NCI-H2029 (cell line): ENCODE data around the gene NEMP2.

Experiments
- DNase-seq: peaks from one replicate; lab custom pipeline; 2025; lab: John Stamatoyannopoulos, UW

The NEMP2 gene, protein sequence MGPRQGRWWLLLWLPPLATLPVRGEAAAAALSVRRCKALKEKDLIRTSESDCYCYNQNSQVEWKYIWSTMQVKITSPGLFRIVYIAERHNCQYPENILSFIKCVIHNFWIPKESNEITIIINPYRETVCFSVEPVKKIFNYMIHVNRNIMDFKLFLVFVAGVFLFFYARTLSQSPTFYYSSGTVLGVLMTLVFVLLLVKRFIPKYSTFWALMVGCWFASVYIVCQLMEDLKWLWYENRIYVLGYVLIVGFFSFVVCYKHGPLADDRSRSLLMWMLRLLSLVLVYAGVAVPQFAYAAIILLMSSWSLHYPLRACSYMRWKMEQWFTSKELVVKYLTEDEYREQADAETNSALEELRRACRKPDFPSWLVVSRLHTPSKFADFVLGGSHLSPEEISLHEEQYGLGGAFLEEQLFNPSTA

DNA sequence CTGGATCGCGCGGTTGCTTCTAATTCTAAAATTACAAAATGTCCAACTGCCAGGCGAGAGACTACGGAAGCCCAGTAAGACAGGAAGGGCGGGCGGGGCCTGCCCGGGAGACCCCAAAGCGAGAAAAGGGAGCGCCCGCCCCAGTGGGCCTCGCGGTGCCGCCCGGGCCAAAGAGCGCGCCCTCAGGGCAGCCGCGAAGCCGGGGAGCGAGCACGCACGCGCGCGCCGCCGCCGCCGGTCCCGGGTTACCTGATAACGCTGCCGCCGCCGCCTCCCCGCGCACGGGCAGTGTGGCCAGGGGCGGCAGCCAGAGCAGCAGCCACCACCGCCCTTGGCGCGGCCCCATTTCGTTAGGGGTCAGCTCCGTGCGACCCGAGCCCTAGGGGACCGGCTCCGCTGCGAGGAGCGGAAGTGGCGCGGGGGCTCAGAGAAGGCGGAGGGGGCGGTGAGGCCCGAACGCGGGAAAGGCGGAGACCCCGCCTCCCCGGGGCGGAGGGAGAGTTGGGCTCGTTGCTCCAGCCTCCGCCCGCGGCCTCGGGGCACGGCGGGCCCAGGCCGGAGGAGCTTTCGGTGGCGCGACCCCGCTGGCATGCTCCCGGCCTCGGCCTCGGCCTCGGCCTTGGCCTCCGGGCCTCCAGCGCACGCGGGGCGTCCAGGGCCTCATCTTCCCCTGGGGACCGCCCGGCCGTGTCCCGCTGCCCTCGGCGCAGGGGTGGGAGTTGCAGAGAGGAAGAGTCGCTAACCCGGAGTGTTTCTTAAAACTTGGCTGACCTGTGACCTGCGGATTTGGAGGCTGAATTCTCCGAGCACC is at the start of gene NEMP2:
Gene NEMP2, minus strand, starts transcription at position 413 of the 811 bp plus-strand sequence. Its CDS starts 67 bp downstream, at position 346.
- DNase-seq, result peak; percentile 70

DNA sequence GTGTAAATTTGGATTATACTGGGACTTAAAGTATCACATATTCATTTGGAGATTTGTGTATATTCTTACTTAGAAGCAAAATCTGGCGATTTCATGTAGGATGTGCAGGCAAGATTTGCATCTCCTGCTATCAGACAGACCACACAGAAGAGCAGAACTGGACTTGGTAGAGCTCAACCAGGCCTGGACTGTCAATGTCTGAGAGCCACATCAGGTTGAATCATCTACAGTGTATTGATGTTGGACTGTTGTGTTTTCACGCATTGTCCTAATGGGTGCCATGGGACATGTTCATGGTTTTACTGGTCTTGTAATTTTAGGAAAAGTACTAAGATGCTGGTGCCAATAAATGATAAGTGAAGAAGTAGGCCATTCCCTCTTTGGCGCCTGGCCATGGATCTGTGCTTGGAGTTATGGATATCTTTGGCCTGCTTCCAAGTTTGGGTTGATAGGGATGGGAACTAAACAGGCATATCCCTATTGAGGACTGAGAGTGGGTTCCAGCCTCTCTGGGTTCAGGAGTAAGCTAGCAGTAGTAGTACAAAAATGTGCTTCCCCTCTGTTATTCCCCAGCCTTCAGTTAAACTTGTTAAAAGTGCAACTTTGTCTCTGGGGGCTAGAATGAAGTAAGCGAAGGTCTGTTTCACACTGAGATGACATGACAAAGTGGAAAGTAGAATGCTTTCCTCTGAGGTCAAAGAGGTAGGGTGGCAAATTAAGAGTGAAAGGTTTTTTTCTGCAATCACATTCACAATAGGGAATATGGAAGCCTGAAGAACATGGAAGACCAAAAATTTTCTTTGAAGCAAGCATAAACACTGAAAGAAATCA is 49.2 kb upstream of the NEMP2 start:
- peak; percentile 20 for DNase-seq

DNA sequence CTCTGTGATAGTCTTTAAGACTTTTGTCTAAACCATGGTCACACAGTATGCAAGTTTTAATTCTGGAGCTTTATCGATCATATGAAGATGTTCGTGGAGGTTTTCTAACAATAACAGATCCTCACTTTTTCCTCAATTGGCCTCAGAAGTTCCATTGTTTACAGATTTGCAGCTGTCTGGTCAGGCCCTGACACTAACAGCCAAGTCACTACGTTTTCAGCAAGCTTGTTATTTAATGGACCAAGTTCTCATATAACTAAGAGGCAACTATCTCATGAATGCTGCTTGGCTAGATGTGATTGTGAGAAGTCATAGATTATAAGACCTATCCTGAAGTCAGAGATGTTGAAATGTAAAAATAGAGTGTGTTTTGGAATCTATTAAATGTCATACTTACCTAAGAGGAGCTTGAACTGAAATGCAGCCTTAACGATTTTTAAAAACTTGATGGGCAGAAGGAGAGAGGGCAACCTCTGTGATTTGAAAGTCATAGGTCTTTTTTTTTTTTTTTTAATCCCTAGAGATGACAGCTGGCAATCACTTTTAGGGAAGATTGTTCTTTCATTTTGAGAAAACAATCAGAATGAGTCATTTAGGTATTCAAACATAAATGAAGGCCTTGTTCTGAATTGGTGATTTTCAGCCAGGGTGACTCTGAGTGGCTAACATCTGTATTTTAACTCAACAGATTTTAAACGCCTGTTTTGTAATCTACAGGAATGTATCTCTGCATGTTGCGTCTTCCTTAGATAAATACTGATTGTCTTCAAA is 48.4 kb upstream of the NEMP2 start:
- no peak for DNase-seq

DNA sequence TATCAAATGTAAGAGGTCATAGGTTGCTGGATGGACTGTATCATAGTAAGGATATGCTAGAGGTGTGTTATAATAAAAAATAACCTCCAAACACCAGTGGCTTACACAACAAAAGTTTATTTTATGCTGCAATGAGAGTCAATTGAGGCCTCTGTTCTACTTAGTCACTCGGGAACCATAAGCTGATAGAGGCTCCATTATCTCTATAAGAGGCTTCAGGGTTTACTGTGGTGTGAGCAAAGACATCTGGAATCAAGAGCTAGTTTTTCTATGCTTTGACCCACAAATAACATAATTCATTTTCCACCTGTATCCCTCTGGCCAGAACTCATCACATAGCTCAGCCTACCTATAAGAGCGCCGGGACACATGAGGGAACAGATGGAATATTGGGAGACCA is 47.5 kb upstream of the NEMP2 start:
- DNase-seq, result no peak

DNA sequence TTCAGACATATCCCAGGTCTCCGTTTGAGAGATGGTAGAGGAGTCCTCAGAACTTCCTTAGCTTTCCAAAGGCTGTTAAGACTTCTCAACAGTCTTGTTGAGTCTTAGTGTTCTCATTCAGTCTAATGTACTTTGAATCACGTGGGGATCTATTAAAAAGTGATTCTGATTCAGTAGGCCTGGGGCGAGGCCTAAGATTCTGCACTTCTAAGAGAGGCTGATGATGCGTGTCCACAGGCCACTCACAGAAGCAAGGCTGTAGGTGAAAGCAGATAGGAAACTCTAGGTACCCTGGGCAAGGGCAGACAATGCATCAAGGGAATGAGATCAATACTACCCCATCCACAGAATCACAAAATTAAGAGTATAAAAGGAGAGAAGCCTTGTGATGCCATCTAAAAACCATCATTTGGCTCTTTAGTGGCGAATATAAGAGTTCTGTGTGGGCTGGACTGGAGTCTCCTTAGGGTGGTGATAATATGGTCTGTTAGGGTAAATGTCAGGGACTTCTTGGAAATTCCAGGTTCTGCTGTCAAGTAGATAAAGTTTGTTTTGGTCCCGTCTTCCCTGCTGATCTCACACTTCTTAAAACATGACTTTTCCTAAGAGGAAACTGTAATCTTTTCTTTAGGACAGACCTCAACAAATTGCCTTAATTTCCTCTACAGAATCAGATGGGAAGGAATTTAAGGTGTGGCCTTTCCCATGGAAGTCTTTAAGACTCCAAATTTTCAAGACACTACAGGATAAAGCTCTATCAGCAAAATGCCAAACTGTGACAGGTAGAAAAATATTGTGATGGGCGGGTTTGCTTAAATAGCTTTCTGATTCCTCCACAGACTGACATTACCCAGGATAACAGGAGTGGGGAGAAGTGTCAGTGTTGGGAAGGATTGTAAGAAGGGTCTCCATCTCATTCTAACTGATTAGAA is 45.7 kb upstream of the NEMP2 start:
- no peak for DNase-seq

- DNase-seq, result no peak
These were observed 44.5 kb upstream of the NEMP2 start for GRCh38 chr2:190579058-190579410.

DNA sequence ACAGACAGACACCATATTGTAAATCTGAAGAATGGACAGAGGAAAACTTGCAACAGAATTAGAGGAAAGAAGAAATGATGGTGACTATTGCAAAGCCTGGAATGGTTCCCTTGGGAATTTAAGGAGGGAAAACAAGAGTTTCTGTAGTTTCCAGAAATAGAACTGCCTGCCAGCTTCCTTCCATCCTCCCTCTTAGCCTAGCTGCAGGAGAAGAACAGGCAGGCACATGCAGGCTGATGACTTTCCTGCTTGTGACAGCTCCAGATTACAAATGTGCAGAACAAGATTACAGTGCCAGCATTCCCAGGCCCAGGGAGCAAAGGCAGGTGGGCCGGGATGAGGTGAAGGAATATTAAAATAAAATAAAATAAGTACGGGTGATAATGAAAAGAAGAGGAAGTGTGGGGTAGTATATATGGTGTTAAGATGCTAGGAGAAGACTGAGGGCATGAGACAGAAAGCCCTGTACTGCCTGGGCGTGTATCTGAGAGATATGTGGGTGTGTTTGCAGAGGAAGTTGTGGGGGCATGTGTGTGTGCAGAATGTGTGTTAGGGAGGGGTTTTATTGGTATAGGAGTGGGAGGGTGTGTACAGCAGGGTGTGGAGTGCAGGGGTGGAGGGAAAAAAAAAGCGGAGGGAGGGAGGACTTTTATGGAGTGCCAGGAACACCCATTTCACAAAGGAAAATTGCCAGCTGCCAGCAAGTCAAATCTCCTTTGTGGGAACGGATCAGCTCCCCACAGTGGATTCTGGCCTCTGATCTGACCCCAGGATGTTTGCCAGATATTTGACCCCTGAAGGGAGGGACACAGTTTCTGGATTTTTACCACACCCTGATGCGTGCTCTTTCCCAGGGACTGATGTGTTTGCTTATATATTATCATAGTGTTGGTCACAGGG is 43.9 kb upstream of the NEMP2 start:
- no peak for DNase-seq

DNA sequence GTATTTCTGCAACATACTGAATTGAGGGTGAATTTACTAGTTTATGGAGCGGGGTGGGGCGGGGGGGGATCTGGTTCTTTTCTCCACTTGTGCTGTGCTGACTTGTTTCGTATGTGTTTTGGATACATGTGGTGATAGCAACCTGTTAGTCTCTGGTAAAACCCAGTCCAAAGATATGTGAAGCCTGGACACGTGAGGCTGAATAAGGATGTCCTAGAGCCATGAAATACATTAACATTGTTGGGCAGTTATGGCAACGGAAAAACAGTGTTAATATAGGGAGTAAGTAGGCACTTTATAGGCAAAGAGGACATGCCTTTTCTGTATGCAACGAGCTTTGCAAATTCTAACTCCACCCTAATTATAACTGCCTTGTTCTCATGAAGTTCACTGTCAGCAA is 42.1 kb upstream of the NEMP2 start:
- no peak for DNase-seq

GRCh38 chr2:190575263-190575662 is 40.7 kb upstream of the NEMP2 start:
- no peak for DNase-seq

- DNase-seq, result no peak
These were observed 39.6 kb upstream of the NEMP2 start for GRCh38 chr2:190574169-190574568.

DNA sequence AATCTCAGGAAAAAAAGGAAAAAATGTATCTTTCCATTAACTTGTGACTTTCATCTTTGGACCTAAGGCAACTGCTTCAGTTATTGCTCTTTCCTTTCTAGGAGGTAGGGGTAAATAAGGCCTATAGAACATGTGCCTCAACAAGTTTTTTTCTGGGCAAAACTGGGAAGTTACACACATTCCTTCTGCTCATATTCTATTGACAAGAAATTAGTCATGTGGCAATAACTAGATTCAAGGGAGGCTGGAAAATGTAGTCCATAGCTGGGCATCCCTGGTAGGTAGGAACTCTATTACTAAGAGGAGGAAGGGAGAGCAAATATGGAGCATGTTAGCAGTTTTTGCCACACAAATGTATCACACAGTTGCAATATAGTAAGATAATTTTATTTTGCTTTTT is 37.7 kb upstream of the NEMP2 start:
- no peak for DNase-seq

DNA sequence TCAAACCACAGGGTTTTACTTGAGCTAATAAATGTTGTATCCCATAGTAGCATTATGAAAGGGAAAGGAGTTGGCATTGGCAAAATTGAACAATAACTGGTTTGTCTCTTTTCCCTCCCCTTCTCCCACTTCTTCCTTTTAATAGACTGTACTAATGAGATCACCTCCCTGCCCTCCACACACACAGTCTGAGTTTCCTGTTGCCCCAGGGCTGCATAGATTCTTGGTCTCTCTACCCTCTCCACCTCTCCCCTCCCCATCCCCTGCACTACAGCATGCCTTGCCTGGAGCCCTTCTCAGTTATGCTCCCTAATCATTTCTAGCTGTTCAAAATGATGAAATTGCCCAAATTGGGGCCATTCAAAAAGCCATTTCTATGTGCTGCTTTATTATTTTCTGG is 37.2 kb upstream of the NEMP2 start:
- no peak for DNase-seq

DNA sequence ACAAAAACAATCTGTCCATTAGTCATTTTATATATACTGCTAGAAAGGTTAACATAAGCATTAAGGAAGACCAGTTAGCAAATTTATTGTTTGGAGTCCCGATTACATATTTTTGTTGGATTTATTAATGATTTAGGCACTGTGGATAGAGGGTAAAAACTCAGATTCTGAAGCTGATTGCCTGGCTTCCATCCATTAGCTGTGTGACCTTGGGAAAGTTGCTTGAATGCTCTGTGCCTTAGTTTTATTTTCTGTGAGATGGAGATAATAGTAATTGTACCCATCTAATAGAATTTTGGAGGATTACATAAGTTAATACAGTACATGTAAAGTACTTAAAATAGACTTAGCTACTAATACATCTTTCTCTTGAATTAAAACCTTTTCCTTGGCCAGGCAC is 36.3 kb upstream of the NEMP2 start:
- no peak for DNase-seq

DNA sequence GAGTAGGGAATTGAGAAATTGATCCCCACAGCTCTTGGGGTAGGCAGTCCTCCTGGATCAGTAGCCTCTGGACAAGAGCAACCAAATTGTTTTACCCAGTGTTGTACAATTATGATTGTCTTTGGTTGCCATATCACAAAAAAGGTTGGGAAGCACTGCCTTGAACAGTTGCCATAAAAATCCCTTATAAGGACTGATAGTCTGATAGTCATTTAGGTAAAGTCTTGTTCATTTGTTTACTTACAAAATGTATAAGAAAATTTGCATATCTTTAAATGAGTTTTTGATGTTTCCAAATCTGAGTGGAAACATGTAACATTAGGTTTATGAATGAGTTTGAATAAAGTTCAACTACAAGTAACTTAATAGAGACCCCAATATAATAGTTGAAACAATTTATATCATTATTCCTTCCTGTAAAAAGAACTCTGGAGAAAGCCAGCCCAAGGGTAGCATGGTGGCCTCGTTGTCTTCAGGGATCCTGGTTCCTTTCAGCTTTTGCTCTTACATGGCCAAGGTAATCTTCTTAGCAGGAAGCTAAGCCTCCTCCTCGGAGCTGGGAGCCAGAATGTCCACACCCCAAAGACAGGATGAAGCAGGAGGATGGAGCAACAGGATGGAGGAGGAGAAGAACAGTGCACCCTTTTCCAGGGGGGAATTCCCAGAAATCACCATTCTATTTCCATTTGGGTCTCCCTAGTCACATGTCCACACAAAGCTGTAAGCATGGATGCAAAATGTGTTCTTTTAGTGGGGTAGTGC is 35.7 kb upstream of the NEMP2 start:
- DNase-seq, result no peak

- DNase-seq, result no peak
These were observed 30.3 kb upstream of the NEMP2 start for GRCh38 chr2:190564838-190565237.

DNA sequence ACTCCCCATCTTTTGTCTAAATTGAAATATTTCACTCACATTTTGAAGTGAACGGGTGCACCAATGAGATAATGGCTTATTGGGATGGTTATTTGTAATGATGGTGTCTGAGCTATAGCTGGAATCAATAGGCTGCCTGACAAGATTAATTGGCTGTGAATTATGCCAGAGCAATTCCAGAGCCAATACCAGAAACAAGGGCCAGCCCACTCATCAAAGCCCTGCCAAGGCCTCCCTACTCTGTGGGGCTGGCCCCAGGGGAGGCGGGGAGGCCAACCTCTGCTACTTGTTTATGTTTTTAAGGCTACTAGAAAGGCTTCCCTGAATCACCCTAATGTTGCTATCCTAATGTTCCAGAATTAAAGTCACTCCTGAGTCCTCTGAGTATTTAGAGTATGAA is 29.1 kb upstream of the NEMP2 start:
- DNase-seq, result no peak

DNA sequence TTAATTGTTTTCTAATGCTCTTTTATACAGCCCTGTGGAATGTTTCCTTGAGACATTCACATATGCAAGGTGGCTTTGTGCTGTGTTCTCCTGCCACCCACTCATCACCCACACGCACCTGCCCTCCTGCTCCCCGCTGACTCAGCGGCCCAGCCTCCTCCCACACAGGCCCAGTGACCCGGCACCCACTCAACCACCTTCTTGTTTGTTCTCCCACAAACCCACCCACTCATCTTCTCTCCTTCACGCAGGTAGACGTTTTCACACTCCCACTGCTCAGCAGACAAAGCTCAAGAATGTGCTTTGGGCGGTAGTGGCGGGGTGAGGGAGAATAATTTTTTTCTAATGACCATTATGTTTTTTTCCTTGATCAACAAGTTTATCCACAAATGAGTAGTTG is 28.6 kb upstream of the NEMP2 start:
- no peak for DNase-seq

GRCh38 chr2:190562121-190562520 is 27.6 kb upstream of the NEMP2 start:
- DNase-seq, result no peak

- DNase-seq, result no peak
These were observed 26.6 kb upstream of the NEMP2 start for GRCh38 chr2:190561094-190561493.
